Measurements from ENCODE around the gene STK40. TPM values are rescaled to one million over a fixed set of nuclear protein-coding genes. Genes with fewer than 3 reads are reported as not detected.

The STK40 gene
- total RNA-seq, 4 donors from 2014 or later: 19.1 to 84.5 (median 44.0) TPM

- Histone ChIP-seq H3K27me3 (no peaks in the 10 kb centered on the region), H3K9me3 (no peaks in the 10 kb centered on the region), H3K36me3 (no peaks in the 10 kb centered on the region), H3K27ac (peak overlapping the region; percentile 94 to 97), H3K4me1 (peaks cover 8 to 12% of the 10 kb centered on the region in 2 donors), H3K4me3 (peak overlapping the region; percentile 68 to 72)
- TF ChIP-seq POLR2A (IDR thresholded peaks at IDR 0.05) (peak; percentile 4 to 32), CTCF (IDR thresholded peaks at IDR 0.05) (no peak)
- peak; percentile 93 to 94 for DNase-seq
- intact Hi-C loops (cut with DNase I; ENCODE audit: low total_unique reads): no loop called here
Measured at GRCh38 chr1:36321119-36321951, 64.4 kb downstream of the STK40 start.

- Histone ChIP-seq H3K9me3 (no peaks in the 10 kb centered on the region), H3K27me3 (no peaks in the 10 kb centered on the region), H3K4me3 (peak overlapping the region; percentile 36 to 68), H3K36me3 (no peaks in the 10 kb centered on the region), H3K27ac (peak overlapping the region; percentile 94 to 97), H3K4me1 (peaks cover 8 to 12% of the 10 kb centered on the region in 2 donors)
- peak in 1 of 2 donors; percentile 36 for DNase-seq
- intact Hi-C loops (cut with DNase I; ENCODE audit: low total_unique reads): no loop called here
- no peak for TF ChIP-seq CTCF (IDR thresholded peaks at IDR 0.05)
- no peak for TF ChIP-seq POLR2A (IDR thresholded peaks at IDR 0.05)
Measured at GRCh38 chr1:36320767-36321118, 65.0 kb downstream of the STK40 start.

DNA sequence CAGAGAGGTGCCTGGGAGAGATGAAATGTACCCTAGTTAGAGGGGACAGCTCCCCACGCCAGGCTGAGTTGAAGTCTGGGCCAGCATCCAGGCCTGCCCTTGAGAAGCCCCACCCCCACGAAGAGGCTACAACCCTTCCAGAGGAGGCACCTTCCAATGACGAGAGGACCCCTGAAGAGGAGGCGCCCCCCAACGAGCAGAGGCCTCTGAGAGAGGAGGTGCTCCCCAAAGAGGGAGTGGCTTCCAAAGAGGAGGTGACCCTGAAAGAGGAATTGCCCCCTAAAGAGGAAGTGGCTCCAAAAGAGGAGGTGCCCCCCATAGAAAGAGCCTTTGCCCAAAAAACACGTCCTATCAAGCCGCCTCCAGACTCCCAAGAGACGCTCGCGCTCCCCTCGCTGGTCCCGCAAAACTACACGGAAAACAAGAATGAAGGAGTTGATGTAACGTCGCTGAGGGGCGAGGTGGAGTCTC is 65.4 kb downstream of the STK40 start:
- Histone ChIP-seq H3K4me3 (peak overlapping the region; percentile 36 to 68), H3K9me3 (no peaks in the 10 kb centered on the region), H3K27ac (peak overlapping the region; percentile 94 to 97), H3K27me3 (no peaks in the 10 kb centered on the region), H3K4me1 (peaks cover 8 to 12% of the 10 kb centered on the region in 2 donors), H3K36me3 (no peaks in the 10 kb centered on the region)
- intact Hi-C loops (cut with DNase I; ENCODE audit: low total_unique reads): no loop called here
- peak in 1 of 2 donors; percentile 43 for DNase-seq
- TF ChIP-seq POLR2A (IDR thresholded peaks at IDR 0.05) (no peak), CTCF (IDR thresholded peaks at IDR 0.05) (no peak)

- Histone ChIP-seq H3K27ac (no peak overlapping the region), H3K36me3 (no peaks in the 10 kb centered on the region), H3K4me3 (no peak overlapping the region), H3K9me3 (no peaks in the 10 kb centered on the region), H3K4me1 (peaks cover 0 to 16% of the 10 kb centered on the region in 2 donors), H3K27me3 (no peaks in the 10 kb centered on the region)
- intact Hi-C loops (cut with DNase I; ENCODE audit: low total_unique reads): no loop called here
- DNase-seq: no peak
- TF ChIP-seq POLR2A (IDR thresholded peaks at IDR 0.05): no peak
- no peak for TF ChIP-seq CTCF (IDR thresholded peaks at IDR 0.05)
Measured at GRCh38 chr1:36309397-36309796, 76.3 kb downstream of the STK40 start.

DNA sequence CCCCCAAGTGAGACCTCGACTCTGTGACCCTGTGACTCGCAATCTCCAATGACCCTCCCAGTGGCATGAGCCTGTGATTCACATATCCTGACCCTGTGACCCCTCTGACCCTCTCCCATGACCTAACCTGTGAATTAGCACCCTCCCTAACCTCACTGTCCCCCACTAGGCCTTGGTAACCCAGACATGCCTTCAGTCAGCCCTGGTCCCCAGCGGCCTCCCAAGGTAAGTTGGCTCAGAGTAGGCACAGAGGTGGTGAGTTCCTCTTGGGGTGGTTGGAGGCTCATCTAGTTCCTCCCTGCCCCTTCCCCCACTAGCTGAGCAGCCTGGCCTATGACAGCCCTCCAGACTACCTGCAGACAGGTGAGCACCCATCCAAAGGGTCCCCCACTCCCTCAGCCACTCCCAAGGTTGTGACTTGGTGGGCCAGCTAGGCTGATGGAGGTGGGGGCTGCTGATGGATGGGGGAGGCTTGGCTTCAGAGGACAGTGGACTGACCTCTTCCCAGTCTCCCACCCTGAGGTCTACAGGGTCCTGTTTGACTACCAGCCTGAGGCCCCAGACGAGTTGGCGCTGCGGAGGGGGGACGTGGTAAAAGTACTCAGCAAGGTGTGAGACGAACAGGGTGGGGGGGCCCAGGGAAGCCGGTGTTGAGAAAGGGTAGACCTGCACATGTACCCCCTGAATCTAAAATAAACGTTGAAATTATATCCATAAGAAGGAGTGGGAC is 78.0 kb downstream of the STK40 start:
- no peak for DNase-seq
- H3K27ac ChIP-seq: no peak overlapping the region
- H3K36me3 ChIP-seq: no peaks in the 10 kb centered on the region
- no peaks in the 10 kb centered on the region for H3K9me3 ChIP-seq
- H3K4me3 ChIP-seq: peak overlapping the region; percentile 58 to 65
- H3K4me1 ChIP-seq: peaks cover 0 to 16% of the 10 kb centered on the region in 2 donors
- no peak for TF ChIP-seq POLR2A (IDR thresholded peaks at IDR 0.05)
- no peak for TF ChIP-seq CTCF (IDR thresholded peaks at IDR 0.05)
- H3K27me3 ChIP-seq: no peaks in the 10 kb centered on the region
- intact Hi-C loops (cut with DNase I; ENCODE audit: low total_unique reads): no loop called here

Data from uterus (tissue), 4 donors.